T-helper 2 cell (primary cell): ENCODE results near the gene PDPN.

Experiments
- DNase-seq, 5 experiments: peaks; one replicate each; pipeline versions ENCODE4 v3.0.0 to v3.0.0-alpha.2; 2012 to 2022

The PDPN gene

GRCh38 chr1:13581446-13581845 lies 2.2 kb upstream of the PDPN start:
- DNase-seq: no peak

DNA sequence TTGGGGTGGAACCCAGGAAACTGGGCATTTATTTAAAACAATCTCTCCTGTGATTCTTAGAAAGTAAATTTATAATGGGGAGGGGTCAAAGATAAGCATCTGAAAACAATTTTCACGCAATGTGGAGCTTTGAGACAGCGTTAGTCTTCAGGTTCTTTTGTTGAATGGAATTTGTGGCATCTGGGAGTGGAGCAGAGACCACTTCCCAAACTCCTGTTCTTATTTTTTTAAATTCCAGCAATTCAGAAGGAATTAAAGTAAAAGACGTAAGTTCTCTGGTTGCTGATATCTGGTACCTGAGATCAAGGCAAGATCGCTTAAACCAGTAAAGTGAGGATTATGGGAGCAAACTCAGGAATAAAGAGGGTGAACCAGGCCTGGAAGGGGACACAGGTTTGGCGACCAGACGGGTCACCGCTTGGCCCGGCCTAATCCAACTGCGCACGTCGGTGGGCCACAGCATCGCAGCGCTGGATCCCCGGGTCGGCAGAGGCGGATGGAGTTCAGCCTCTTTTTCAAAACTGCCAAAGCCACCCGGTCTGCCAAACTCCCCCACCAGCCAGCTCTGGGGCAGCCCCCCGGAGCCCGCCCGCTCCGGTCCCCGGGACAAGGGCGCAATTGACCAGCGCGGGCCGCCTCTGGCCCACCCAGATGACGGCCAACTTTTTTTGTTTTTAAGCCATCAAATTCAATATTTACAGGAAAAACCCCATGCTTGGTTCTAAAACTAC lies 754 bp upstream of the PDPN start:
- DNase-seq: no peak

- no peak for DNase-seq
These were observed 547 bp downstream of the PDPN start for GRCh38 chr1:13583966-13584791.

DNA sequence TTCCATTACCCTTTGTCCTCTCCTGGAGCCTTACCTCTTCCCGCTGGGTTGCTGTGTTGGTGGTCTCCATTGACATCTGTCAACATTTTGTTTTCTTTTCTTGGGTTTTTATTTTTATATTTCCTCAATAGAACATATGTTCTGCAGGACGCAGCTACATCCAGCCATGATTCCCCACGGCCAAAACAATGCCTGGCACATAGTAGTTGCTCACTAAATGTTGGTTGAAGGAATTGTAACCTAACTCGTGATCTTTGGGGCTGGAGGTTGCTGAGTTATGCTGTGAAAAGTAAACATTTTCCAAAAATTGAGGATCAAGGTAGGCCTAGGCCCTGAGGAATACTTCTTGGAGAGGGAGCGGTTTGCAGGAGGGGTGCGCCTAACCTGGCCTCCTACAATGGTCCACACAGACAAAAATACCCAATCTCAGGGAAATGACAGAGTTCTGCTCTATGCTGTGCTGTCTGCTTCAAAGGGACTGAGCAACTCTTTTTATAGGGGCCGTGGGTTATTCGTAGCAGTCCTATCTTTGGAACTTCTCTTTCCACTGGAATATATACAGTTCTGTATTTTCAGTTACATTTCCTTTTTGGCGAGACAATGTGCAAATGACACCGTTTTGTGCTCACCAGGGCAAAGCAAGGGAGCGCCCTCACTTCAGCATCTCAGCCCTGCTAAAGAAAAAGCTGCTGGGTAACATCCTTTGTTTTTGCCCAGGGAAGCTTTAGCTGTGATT lies 1.4 kb downstream of the PDPN start:
- no peak for DNase-seq

GRCh38 chr1:13585612-13585991 lies 2.0 kb downstream of the PDPN start:
- no peak for DNase-seq

GRCh38 chr1:13586001-13586400 lies 2.4 kb downstream of the PDPN start:
- no peak for DNase-seq

GRCh38 chr1:13587256-13588030 lies 3.8 kb downstream of the PDPN start:
- DNase-seq: no peak

DNA sequence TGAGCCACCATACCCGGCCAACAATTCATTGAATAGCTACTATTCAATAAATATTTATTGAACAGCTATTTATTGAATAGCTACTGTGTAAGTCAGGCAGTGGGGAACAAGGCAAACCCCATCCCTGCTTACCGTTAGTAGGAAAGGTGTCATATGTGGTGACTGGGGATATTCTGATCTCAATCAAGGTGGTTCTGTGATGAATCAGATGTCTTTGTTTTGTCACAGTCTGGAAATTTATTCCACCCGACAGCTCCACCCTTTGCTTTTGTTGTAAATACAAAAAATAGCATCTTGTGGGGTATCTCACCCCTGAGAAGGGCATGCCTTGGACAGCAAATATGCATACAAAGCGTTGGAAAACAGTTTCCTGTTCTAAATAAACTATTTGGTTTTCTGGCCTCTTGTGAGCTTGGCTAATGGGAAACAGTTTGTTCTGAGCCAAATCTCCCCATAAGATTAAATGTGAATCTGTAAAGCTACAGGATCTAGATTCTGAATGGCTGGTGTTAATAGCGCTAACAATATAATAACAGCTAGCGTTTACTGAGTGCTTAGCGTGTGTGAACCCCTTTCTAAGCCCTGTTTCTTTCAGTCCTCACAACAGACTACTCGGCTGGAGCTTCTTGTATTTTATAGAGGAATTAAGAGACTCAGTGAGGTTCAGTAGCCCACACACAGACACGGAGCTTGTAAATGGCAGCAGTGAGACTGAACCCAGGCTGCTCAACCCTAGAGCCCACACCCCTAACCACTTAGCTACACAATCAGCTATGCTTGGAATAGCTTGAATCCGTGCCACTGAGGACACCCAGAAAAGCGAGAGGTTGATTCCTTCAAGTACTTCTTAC lies 5.5 kb downstream of the PDPN start:
- DNase-seq: no peak

DNA sequence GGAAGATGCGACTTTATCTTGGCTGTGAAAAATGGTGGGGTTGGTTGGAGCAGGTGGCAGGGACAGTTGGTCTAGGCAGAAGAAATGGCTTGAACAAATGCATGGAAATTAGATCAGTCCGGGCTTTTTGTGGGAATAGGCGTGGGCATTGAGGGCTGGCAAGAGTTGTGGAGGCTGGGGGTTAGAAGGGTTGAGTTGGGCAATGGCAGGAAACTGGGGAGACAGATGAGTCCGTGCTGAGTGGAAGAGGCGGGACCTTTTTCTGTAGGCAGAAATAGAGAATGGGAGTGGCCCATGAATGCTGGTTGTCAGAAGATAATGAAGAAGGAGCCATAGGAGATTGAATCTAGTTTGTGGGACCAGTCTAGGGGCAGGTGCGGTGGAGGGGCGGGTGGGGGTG lies 6.9 kb downstream of the PDPN start:
- DNase-seq: no peak

DNA sequence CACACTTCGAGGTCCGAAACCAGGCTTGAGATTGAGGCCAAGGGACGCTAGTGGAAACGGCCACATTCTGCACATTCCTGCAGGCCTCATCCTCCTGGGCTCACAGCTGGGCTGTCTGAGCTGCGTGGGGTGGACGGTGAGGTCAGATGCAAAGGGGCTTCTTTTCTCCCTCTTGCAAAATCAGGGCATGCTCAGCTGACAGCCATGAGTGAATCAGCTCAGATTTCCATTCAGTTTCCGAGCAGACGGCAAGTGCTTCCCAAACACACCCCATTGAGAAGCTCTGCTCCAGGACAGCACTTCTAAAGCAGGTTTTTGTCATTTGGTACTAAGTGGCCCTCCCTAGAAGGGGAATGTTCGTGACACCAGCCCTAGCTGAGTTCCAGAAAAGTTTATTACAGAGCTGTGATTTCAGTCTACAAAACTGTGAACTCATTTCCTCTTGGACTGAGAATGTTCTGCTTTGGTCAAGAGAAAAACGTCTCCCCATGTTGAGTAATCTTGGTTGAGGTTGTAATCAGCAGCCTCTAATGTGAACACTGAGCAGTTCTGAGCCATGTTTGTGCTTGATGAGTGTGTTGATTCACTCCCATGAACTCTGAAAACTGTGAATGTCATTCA lies 10.0 kb downstream of the PDPN start:
- DNase-seq: no peak

DNA sequence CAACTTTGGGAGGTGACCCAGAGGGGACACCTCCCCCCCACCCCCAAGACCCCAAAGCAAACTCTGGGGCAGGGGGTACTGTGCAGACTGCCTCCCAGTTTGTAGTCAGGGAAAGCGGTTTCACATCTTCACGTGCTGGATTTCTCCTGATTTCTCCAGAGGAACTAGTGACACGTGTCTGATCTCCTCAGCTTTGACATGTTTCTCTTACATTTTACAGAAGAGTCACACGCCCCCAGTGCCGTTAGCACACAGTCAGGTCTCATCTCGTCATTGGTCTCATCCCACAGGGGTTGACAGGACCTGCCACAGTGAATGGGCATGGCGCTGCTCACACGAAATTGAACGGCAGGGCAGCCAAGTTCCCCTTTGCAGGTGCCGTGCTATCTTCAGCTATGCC lies 11.8 kb downstream of the PDPN start:
- no peak for DNase-seq

DNA sequence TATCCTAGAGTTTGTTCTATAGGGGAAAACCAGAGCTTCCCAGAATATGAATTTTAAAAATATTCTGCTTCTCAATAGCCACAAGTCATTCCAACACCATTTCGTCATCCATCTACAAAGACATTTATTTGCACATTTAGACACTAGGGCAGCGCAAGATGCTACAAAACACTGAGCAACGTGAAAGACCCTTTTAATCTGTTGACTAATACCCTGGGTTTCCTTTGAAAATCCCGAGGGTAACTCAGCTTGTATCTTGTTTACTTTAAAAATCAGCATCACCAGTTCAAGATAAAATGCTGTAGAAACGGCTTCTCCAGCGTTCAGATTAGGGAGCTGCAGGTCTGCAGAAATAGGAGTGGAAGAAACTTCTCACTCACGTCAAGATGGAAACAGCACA lies 13.5 kb downstream of the PDPN start:
- DNase-seq: no peak

DNA sequence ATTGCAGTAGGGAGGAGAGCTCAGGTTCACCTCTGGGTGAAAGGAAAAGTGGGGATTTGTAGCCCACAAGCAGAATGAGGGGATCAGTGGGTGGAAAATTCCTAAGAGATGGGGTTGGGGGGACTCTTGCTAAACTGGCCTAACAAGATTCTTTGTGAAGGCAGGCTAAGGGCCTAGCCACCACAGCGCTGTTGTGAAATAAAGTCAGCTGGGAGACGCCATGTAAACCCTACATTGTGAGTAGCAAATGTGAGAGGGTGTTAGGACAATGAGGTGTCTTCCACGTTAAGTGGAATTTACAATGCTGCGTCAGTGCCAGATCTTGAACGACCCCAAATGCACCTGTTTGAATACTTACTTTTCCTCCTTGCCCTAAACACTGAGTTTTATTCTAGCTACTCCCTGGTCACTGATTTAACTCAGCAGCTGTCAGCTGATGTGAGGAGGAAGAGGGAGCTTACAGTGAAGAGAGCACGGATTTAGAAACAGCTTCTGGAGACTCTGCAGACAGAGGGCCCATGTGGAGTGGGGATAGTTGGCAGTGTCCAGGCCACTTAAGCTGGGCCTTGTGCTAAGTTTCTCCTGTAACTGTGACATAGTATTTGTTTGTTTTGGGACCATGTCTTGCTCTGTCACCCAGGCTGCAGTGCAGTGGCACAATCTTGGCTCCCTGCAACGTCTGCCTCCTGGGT lies 17.3 kb downstream of the PDPN start:
- DNase-seq: no peak

DNA sequence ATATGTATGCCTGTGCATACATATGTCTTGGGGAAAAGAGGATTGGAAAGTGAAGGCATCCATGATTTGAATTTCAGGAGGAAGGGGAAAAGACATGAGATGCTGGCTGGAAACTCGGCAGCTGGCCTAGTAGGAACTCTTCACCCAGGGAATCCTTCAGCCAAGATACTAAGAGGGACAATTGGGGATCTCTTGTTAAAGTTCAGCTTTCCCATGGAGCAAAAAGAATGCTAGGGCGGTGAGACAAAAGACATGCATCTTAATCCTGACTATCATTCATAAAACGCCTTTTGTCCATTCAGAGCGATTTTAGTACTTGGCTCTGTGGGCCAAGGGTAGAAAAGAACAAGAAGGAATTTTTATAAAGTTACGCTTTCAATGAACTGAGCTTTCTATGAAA lies 20.5 kb downstream of the PDPN start:
- no peak for DNase-seq

GRCh38 chr1:13604721-13605120 lies 21.1 kb downstream of the PDPN start:
- no peak for DNase-seq

DNA sequence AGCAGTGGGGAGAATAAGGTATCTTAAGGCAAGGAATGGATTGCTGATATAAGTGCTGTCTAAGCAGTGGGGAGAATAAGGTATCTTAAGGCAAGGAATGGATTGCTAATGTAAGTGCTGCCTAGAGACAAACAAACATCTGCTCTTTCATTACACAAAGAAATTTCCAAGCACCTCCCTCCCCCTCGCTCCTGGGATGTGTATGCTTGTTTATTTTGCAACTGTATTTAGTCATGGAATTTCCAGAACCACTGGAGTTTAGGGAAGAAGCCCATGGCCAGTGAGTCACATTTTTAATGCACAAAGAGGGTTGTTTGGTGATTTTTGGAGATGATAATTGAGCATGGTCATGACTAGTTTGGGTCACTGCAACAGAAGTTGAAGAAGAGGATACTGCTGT lies 21.5 kb downstream of the PDPN start:
- no peak for DNase-seq

DNA sequence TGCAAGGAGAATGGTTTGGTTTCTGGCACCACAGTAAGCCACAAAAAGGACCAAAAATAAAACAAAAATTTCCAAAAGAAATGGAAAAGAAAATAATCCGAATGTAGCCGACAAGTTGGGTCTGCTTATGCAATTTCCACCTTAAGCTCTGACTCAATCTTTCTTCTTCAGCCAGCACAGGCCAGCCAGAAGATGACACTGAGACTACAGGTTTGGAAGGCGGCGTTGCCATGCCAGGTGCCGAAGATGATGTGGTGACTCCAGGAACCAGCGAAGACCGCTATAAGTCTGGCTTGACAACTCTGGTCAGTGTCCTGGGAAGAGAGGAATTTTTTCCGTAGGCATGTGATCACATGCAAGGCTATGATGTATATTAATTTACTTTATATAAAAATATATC lies 23.4 kb downstream of the PDPN start:
- no peak for DNase-seq

DNA sequence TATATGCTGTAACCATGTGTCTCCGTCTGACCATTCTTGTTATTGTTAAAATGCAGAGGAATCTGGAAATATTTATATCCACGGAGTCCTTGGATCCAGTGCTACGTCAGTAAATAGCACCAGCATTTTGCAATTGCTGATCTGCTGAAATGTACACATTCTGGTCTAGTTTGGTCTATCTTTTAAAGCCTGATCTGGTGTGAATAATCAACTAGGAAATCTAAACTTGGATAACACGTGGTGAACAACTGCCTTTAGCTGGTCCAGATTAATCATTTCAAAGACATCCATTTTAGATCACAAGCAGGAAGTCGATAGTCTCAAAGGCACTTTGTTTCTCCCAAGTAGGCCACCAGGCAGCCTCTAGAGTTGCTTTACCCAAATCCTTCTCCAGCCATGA lies 32.6 kb downstream of the PDPN start:
- no peak for DNase-seq

DNA sequence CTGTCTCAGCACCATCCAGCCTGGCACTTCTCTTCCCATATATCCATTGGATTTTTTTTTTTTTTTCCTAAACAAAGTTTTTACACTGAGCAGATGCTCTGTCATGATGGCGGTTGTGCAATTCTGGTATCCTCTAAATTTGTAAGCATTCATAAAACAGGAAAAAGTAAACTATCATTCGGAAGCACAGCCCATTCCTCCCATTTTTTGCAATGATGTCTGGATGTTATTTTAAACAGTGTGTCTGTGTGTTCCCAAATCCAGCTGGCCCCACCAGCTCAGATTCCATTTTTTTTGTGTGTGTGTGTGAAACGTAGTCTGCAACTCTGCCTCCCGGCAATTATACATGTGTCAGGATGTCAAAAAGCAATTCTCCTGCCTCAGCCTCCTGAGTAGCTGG lies 33.5 kb downstream of the PDPN start:
- DNase-seq: no peak

DNA sequence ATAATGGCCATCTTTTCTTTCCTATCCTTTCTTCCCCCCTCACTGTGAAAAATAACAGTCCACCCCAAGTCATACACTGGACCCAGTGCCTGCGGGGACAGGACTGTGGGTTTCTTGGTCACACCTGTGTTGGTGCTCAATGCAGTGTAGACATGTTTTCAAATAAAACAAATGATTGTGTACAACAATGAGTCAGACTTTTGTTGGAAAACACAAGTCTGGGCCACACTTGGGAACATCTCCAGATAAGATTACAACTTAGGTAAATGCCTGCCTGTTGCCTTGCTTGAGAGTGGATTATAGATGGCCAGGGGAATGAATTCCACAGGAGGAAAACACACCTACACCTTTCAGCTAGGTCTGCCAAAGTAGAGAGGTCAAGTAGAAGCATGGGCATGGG lies 34.1 kb downstream of the PDPN start:
- no peak for DNase-seq

- no peak for DNase-seq
These were observed 34.9 kb downstream of the PDPN start for GRCh38 chr1:13618483-13618882.
